CD4-positive, CD25-positive, alpha-beta regulatory T cell (primary cell): Measurements from ENCODE around the gene MEMO1. TPM values are rescaled to one million over a fixed set of nuclear protein-coding genes. Genes with fewer than 3 reads are reported as not detected.
"Not testable (repeated sequence)": the region's sequence is repeated elsewhere in the genome, so short reads cannot be mapped to it uniquely, and the experiment has no call there.

ENCODE experiments used
- ATAC-seq, 2 donors: fragments of 150-1000 bp; cut with Tn5 transposase; one replicate each; pipeline ENCODE4 v1.10.0; 2021; ENCODE audit warnings: low read depth in 2 of 2, moderate number of reproducible peaks in 2 of 2, moderate library complexity in 1 of 2
- DNase-seq, 3 donors: peaks; one replicate each; pipeline versions ENCODE4 v3.0.0 to v3.0.0-alpha.2; 2012 to 2022; ENCODE audit warnings: mixed read lengths in 1 of 3
- H3K27ac ChIP-seq: one replicate; pipeline ENCODE4 v1.7.0; 2013; ENCODE audit warnings: mild to moderate bottlenecking, low read length; ENCODE audit not compliant: insufficient read depth, poor library complexity, severe bottlenecking
- H3K27me3 ChIP-seq: one replicate; pipeline ENCODE4 v1.7.0; 2013; ENCODE audit warnings: low read length; ENCODE audit not compliant: control insufficient read depth, insufficient read depth
- H3K36me3 ChIP-seq: one replicate; pipeline ENCODE4 v1.7.0; 2013; ENCODE audit warnings: mild to moderate bottlenecking, low read length, moderate library complexity; ENCODE audit not compliant: control insufficient read depth, insufficient read depth
- H3K4me1 ChIP-seq: 2 replicates; pipeline ENCODE4 v1.7.0; 2013; ENCODE audit warnings: mild to moderate bottlenecking, low read length; ENCODE audit not compliant: insufficient read depth, control insufficient read depth, poor library complexity, severe bottlenecking
- H3K4me3 ChIP-seq: one replicate; pipeline ENCODE4 v1.7.0; 2013; ENCODE audit warnings: low read depth, mild to moderate bottlenecking, low read length, moderate library complexity
- H3K9me3 ChIP-seq, 2 experiments: 1 replicate in 1 of 2; 2 replicates in 1 of 2; pipeline ENCODE4 v1.7.0; 2013; ENCODE audit warnings: low read length in 2 of 2, mild to moderate bottlenecking in 1 of 2, moderate library complexity in 1 of 2; ENCODE audit not compliant: control insufficient read depth in 2 of 2
- H3K27ac Mint-ChIP-seq, 3 donors: one replicate each; pipeline ENCODE4 v1.8.0; 2020 to 2022; ENCODE audit warnings: mild to moderate bottlenecking in 3 of 3, mixed read lengths in 3 of 3, moderate library complexity in 2 of 3
- H3K27me3 Mint-ChIP-seq: one replicate; pipeline ENCODE4 v1.8.0; 2022; ENCODE audit warnings: mild to moderate bottlenecking, mixed read lengths
- H3K36me3 Mint-ChIP-seq: one replicate; pipeline ENCODE4 v1.8.0; 2020; ENCODE audit warnings: mixed read lengths
- H3K4me1 Mint-ChIP-seq, 4 donors: one replicate each; pipeline ENCODE4 v1.8.0; 2020 to 2022; ENCODE audit warnings: mixed read lengths in 4 of 4, mild to moderate bottlenecking in 1 of 4
- H3K4me3 Mint-ChIP-seq, 4 donors: one replicate each; pipeline ENCODE4 v1.8.0; 2020 to 2022; ENCODE audit warnings: mild to moderate bottlenecking in 4 of 4, mixed read lengths in 4 of 4, moderate library complexity in 3 of 4
- H3K9me3 Mint-ChIP-seq, 7 donors: one replicate each; pipeline ENCODE4 v1.8.0; 2020 to 2022; ENCODE audit warnings: mixed read lengths in 7 of 7, mild to moderate bottlenecking in 3 of 7, moderate library complexity in 2 of 7
- polyA plus RNA-seq, 4 donors: library from polyadenylated mRNA; unstranded; fragments of 300-500 nt; fragmentation: Illumina TruSeq; gene quantifications; one replicate each; pipeline ENCODE4 v1.2.3, GENCODE V29; 2021
- total RNA-seq: library from RNA; stranded (reverse); gene quantifications from one replicate; pipeline ENCODE4 v1.2.3, GENCODE V29; 2022

The MEMO1 gene
- total and polyA plus RNA-seq, 5 donors from 2014 or later: 26.2 to 54.2 (median 41.6) TPM

DNA sequence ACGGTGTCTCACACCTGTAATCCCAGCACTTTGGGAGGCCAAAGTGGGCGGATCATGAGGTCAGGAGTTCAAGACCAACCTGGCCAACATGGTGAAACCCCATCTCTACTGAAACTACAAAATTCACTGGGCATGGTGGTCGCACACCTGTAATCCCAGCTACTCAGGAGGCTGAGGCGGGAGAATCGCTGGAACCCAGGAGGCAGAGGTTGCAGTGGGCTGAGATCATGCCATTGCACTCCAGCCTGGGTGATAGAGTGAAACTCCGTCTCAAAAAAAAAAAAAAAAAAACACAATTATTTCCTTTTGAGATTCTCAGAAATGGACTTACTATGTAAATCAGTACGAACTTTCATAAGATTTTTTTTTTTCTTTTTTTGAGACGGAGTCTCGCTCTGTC is 57.7 kb downstream of the MEMO1 start:
- not testable (repeated sequence) for H3K4me3 ChIP-seq, H3K27ac Mint-ChIP-seq, H3K27ac ChIP-seq, H3K4me1 ChIP-seq, DNase-seq, H3K27me3 ChIP-seq, H3K27me3 Mint-ChIP-seq, H3K4me3 Mint-ChIP-seq, ATAC-seq, H3K9me3 Mint-ChIP-seq, H3K9me3 ChIP-seq
- Mint-ChIP-seq H3K4me1 (peaks cover 25 to 45% (median 38%) of the 10 kb centered on the region in 4 donors), H3K36me3 (peaks cover 21% of the 10 kb centered on the region)
- peaks cover 16% of the 10 kb centered on the region for H3K36me3 ChIP-seq

DNA sequence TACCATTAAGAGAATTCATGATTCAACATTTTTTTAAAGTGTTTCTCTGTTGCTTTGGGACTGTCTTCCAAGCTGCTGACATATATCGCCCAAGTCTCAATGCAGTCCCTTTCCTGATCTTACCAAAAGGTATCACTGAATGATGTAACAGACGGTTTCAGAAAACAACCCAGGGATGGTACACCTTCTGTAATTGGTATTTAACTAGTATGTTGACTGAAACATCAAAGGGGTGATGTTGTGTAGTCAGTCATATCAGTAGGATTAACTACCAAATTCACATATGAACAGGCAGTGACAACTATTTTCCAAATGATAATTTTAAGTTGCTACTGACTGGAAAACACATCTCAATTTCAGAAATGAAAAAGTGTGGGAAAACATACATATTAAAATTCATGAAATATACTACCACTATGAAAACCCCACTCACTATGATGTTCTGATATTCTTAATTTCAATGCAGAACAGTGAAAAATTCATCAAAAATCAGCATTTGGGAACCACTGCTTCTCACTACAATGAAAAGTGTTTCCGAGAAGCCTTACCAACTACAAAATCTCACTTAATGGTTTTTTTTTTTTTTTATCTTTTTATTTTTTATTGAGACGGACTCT is 59.8 kb downstream of the MEMO1 start:
- Histone ChIP-seq H3K9me3 (no peaks in the 10 kb centered on the region), H3K27ac (no peak overlapping the region), H3K36me3 (peaks cover 11% of the 10 kb centered on the region), H3K4me3 (no peak overlapping the region), H3K4me1 (no peaks in the 10 kb centered on the region), H3K27me3 (no peaks in the 10 kb centered on the region)
- H3K9me3 Mint-ChIP-seq: peaks cover 0 to 2% (median 0%) of the 10 kb centered on the region in 7 donors
- peaks cover 20 to 50% (median 35%) of the 10 kb centered on the region in 4 donors for H3K4me1 Mint-ChIP-seq
- no peaks in the 10 kb centered on the region for H3K27me3 Mint-ChIP-seq
- no peak overlapping the region for H3K4me3 Mint-ChIP-seq
- ATAC-seq (no peak), DNase-seq (peak in 1 of 3 donors; percentile 11)
- peaks cover 25% of the 10 kb centered on the region for H3K36me3 Mint-ChIP-seq
- peak overlapping the region in 2 of 3 donors; percentile 32 to 34 for H3K27ac Mint-ChIP-seq

GRCh38 chr2:31947871-31948270 is 62.9 kb downstream of the MEMO1 start:
- no peaks in the 10 kb centered on the region for H3K27me3 ChIP-seq
- no peak overlapping the region for H3K4me3 Mint-ChIP-seq

GRCh38 chr2:31946838-31947237 is 64.0 kb downstream of the MEMO1 start:
- Mint-ChIP-seq H3K36me3 (peaks cover 19% of the 10 kb centered on the region), H3K27me3 (no peaks in the 10 kb centered on the region), H3K4me3 (peak overlapping the region in 1 of 4 donors; percentile 16), H3K4me1 (peaks cover 41 to 67% (median 54%) of the 10 kb centered on the region in 4 donors), H3K9me3 (peaks cover 0 to 2% (median 0%) of the 10 kb centered on the region in 7 donors), H3K27ac (peak overlapping the region in 1 of 3 donors; percentile 51)
- Histone ChIP-seq H3K27ac (no peak overlapping the region), H3K4me3 (no peak overlapping the region), H3K4me1 (peaks cover 21% of the 10 kb centered on the region), H3K36me3 (peaks cover 11% of the 10 kb centered on the region), H3K9me3 (no peaks in the 10 kb centered on the region), H3K27me3 (no peaks in the 10 kb centered on the region)
- ATAC-seq: no peak
- DNase-seq: no peak

More at GRCh38 chr2:31947871-31948270, 62.9 kb downstream of the MEMO1 start:
- ATAC-seq (no peak), DNase-seq (no peak)
- H3K4me1 Mint-ChIP-seq: peaks cover 41 to 70% (median 54%) of the 10 kb centered on the region in 4 donors
- H3K27ac Mint-ChIP-seq: no peak overlapping the region
- Histone ChIP-seq H3K4me1 (peaks cover 21% of the 10 kb centered on the region), H3K27ac (no peak overlapping the region), H3K4me3 (no peak overlapping the region), H3K36me3 (peaks cover 3% of the 10 kb centered on the region), H3K9me3 (no peaks in the 10 kb centered on the region)
- H3K36me3 Mint-ChIP-seq: peaks cover 19% of the 10 kb centered on the region
- no peaks in the 10 kb centered on the region for H3K27me3 Mint-ChIP-seq
- peaks cover 0 to 2% (median 0%) of the 10 kb centered on the region in 7 donors for H3K9me3 Mint-ChIP-seq

GRCh38 chr2:31945572-31945935 is 65.3 kb downstream of the MEMO1 start:
- Histone ChIP-seq H3K27ac (no peak overlapping the region), H3K36me3 (peaks cover 18% of the 10 kb centered on the region), H3K9me3 (no peaks in the 10 kb centered on the region), H3K4me3 (no peak overlapping the region), H3K27me3 (no peaks in the 10 kb centered on the region), H3K4me1 (peaks cover 21% of the 10 kb centered on the region)
- Mint-ChIP-seq H3K27me3 (no peaks in the 10 kb centered on the region), H3K36me3 (peaks cover 19% of the 10 kb centered on the region), H3K4me1 (peaks cover 36 to 59% (median 49%) of the 10 kb centered on the region in 4 donors), H3K4me3 (peak overlapping the region in 1 of 4 donors; percentile 9), H3K9me3 (peaks cover 0 to 2% (median 0%) of the 10 kb centered on the region in 7 donors), H3K27ac (peak overlapping the region in 1 of 3 donors; percentile 42)
- ATAC-seq (no peak), DNase-seq (no peak)

DNA sequence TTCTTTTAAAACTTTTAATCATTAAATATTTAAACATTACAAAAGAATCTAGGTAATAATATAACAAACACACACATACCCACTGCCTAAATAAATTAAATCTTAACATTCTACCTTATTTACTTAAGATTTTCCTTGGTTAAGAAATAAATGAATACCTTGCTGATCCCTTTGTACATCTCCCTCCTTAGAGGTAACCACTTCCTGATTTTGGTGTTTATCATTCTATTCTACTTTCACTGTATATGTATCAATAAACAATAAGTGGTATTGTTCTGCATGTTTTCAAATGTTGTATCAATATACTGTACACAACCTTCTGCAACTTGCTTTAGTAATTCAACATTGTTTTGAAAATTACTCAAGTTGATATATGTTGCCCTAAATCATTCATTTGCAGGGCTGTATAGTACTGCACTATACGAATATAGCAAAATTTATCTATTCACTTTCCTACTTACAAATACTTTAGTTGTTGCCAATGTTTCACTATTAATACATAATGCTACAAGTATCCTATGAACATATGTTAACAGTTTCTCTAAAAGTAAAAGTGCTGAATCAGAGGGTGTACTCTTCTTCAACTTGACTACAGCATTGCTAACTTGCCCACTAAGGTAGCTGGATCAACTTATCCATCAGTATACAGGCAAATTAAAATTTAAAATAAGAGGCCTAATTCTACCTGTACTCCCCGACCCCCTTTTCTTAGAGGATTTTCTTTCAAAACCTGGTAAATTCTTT is 65.8 kb downstream of the MEMO1 start:
- Mint-ChIP-seq H3K27me3 (no peaks in the 10 kb centered on the region), H3K36me3 (peaks cover 19% of the 10 kb centered on the region), H3K4me1 (peaks cover 36 to 59% (median 49%) of the 10 kb centered on the region in 4 donors), H3K4me3 (peak overlapping the region in 1 of 4 donors; percentile 9), H3K27ac (peak overlapping the region in 2 of 3 donors; percentile 51 to 64), H3K9me3 (peaks cover 0 to 2% (median 0%) of the 10 kb centered on the region in 7 donors)
- Histone ChIP-seq H3K27me3 (no peaks in the 10 kb centered on the region), H3K4me3 (no peak overlapping the region), H3K36me3 (peaks cover 18% of the 10 kb centered on the region), H3K4me1 (peaks cover 21% of the 10 kb centered on the region), H3K27ac (no peak overlapping the region), H3K9me3 (no peaks in the 10 kb centered on the region)
- ATAC-seq (no peak), DNase-seq (no peak)

- Histone ChIP-seq H3K27me3 (no peaks in the 10 kb centered on the region), H3K4me3 (no peak overlapping the region), H3K27ac (no peak overlapping the region), H3K4me1 (peaks cover 21% of the 10 kb centered on the region), H3K9me3 (no peaks in the 10 kb centered on the region), H3K36me3 (peaks cover 15% of the 10 kb centered on the region)
- DNase-seq: no peak
- ATAC-seq: no peak
- Mint-ChIP-seq H3K4me1 (peaks cover 28 to 51% (median 40%) of the 10 kb centered on the region in 4 donors), H3K36me3 (peaks cover 14% of the 10 kb centered on the region), H3K27ac (peak overlapping the region in 2 of 3 donors; percentile 64 to 73), H3K27me3 (no peaks in the 10 kb centered on the region), H3K4me3 (no peak overlapping the region), H3K9me3 (peaks cover 0 to 2% (median 0%) of the 10 kb centered on the region in 7 donors)
Observed at GRCh38 chr2:31943636-31944225, 67.1 kb downstream of the MEMO1 start.
